HepG2 (cell line): ENCODE results near the gene ZFR. TPM values are rescaled to one million over a fixed set of nuclear protein-coding genes. Genes with fewer than 3 reads are reported as not detected.

ENCODE experiments used
- ARID4A ChIP-seq: sonication (generic); formaldehyde crosslinking; IDR thresholded peaks from 2 replicates; pipeline ENCODE4 v1.5.0; 2020; ENCODE audit warnings: mild to moderate bottlenecking, missing genetic modification reagents, borderline replicate concordance
- GFI1 ChIP-seq: sonication (generic); formaldehyde crosslinking; IDR thresholded peaks from 2 replicates; pipeline ENCODE4 v1.5.0; 2020; ENCODE audit warnings: missing genetic modification reagents, mild to moderate bottlenecking, borderline replicate concordance
- HOMEZ ChIP-seq: IDR thresholded peaks from 2 replicates; pipeline ENCODE4 v1.6.1; 2016; ENCODE audit warnings: low read depth
- JDP2 ChIP-seq: sonication (generic); formaldehyde crosslinking; IDR thresholded peaks from 2 replicates; pipeline ENCODE4 v1.8.1; 2022; ENCODE audit warnings: missing genetic modification reagents, borderline replicate concordance
- JUN ChIP-seq: sonication (generic); formaldehyde crosslinking; IDR thresholded peaks from 2 replicates; pipeline ENCODE4 v1.4.0; 2020; ENCODE audit warnings: mild to moderate bottlenecking, missing genetic modification reagents
- PATZ1 ChIP-seq: sonication (generic); formaldehyde crosslinking; IDR thresholded peaks from 2 replicates; pipeline ENCODE4 v1.4.0; 2020; ENCODE audit warnings: missing genetic modification reagents
- PHF21A ChIP-seq: sonication (generic); formaldehyde crosslinking; IDR thresholded peaks from 2 replicates; pipeline ENCODE4 v1.5.0; 2020; ENCODE audit warnings: mild to moderate bottlenecking, missing genetic modification reagents
- POLR2A ChIP-seq, 2 experiments: IDR thresholded peaks; 2 replicates each; pipeline ENCODE4 v1.6.1; 2011; ENCODE audit warnings: low read depth in 2 of 2, low read length in 2 of 2, mild to moderate bottlenecking in 1 of 2, moderate library complexity in 1 of 2; ENCODE audit not compliant: insufficient read depth in 1 of 2
- SKI ChIP-seq: fragments of 450-650 bp; IDR thresholded peaks from one replicate; pipeline ENCODE4 v1.6.1; 2018; ENCODE audit warnings: mild to moderate bottlenecking; ENCODE audit not compliant: partially characterized antibody
- UBTF ChIP-seq: sonication (generic); formaldehyde crosslinking; IDR thresholded peaks from 2 replicates; pipeline ENCODE4 v1.4.0; 2020; ENCODE audit warnings: mild to moderate bottlenecking, missing genetic modification reagents
- ZBTB8A ChIP-seq: sonication (generic); formaldehyde crosslinking; IDR thresholded peaks from 2 replicates; pipeline ENCODE4 v1.4.0; 2020; ENCODE audit warnings: mild to moderate bottlenecking, low read depth, missing genetic modification reagents, borderline replicate concordance
- ZNF337 ChIP-seq: sonication (generic); formaldehyde crosslinking; IDR thresholded peaks from 2 replicates; pipeline ENCODE4 v1.5.1; 2020; ENCODE audit warnings: missing genetic modification reagents, low read depth, mild to moderate bottlenecking, borderline replicate concordance
- ZNF383 ChIP-seq: sonication (generic); formaldehyde crosslinking; IDR thresholded peaks from 2 replicates; pipeline ENCODE4 v1.4.0; 2020; ENCODE audit warnings: missing genetic modification reagents, mild to moderate bottlenecking, borderline replicate concordance
- ZNF441 ChIP-seq: sonication (generic); formaldehyde crosslinking; IDR thresholded peaks from 2 replicates; pipeline ENCODE4 v1.7.0; 2021; ENCODE audit warnings: missing genetic modification reagents, borderline replicate concordance
- ZNF710 ChIP-seq: sonication (generic); formaldehyde crosslinking; IDR thresholded peaks from 2 replicates; pipeline ENCODE4 v1.5.0; 2020; ENCODE audit warnings: mild to moderate bottlenecking, missing genetic modification reagents, borderline replicate concordance
- ZNF768 ChIP-seq: sonication (generic); formaldehyde crosslinking; IDR thresholded peaks from 2 replicates; pipeline ENCODE4 v1.4.0; 2020; ENCODE audit warnings: missing genetic modification reagents
- ZNF775 ChIP-seq: sonication (generic); formaldehyde crosslinking; IDR thresholded peaks from 2 replicates; pipeline ENCODE4 v1.4.0; 2020; ENCODE audit warnings: missing genetic modification reagents, mild to moderate bottlenecking, moderate library complexity, borderline replicate concordance
- ZNF781 ChIP-seq: sonication (generic); formaldehyde crosslinking; IDR thresholded peaks from 2 replicates; pipeline ENCODE4 v1.5.1; 2020; ENCODE audit warnings: borderline replicate concordance, mild to moderate bottlenecking, missing genetic modification reagents; ENCODE audit errors: not compliant biosample characterization
- polyA plus RNA-seq, 8 experiments: library from polyadenylated mRNA; depleted of rRNA in 3 of 8; stranded (reverse) in 7 of 8; unstranded in 1 of 8; fragments of >200 nt; fragmentation: Illumina TruSeq in 4 of 8; extraction: Trizol in 4 of 8; gene quantifications; 2 replicates each; pipeline versions ENCODE4 v1.2.1 to v1.2.3, GENCODE V29; 2011 to 2016; ENCODE audit warnings: low read depth in 4 of 8, missing spikeins in 1 of 8, mixed read lengths in 1 of 8; ENCODE audit not compliant: insufficient read depth in 1 of 8
- total RNA-seq, 5 experiments: library from RNA; depleted of rRNA; stranded (reverse); fragments of >200 nt; fragmentation: Illumina TruSeq; extraction: Trizol; gene quantifications; 2 replicates each; pipeline ENCODE4 v1.2.3, GENCODE V29; 2016; ENCODE audit warnings: low read depth in 1 of 5

The ZFR gene
- total and polyA plus RNA-seq, 2 of the 13 experiments (the other 11 are each of a cell fraction or from before 2014, with no cell fraction given), result 89.0 to 92.8 TPM

GRCh38 chr5:32314658-32315057 lies 129.9 kb downstream of the ZFR start (continued):
- TF ChIP-seq PATZ1 (CRISPR knock-in tag) (no peak; the same call in 1 of the 2 replicates), POLR2A (IDR thresholded peaks at IDR 0.05; ENCODE audit: insufficient read depth in 1 of 2, low read depth in 2 of 2, low read length in 2 of 2) (no peak), GFI1 (CRISPR knock-in tag) (0 out of 2 replicates have a peak, but pooled peaks have one; percentile 11), UBTF (CRISPR knock-in tag) (no peak), ZNF383 (CRISPR knock-in tag) (no peak), JDP2 (CRISPR knock-in tag) (no peak), HOMEZ (CRISPR knock-in tag) (no peak), ZNF768 (no peak), ZNF441 (CRISPR knock-in tag) (no peak), ZNF775 (no peak), JUN (CRISPR knock-in tag) (no peak), ZNF710 (CRISPR knock-in tag) (no peak), ZNF337 (CRISPR knock-in tag) (no peak), SKI (no peak), ARID4A (CRISPR knock-in tag) (peak; percentile 16; the same call in 1 of the 2 replicates), ZBTB8A (CRISPR knock-in tag) (no peak), ZNF781 (CRISPR knock-in tag) (no peak), PHF21A (CRISPR knock-in tag) (no peak)
